Measurements from ENCODE around the gene FASTK.

- TF ChIP-seq POLR2A (IDR thresholded peaks at IDR 0.05) (no peak), EP300 (IDR thresholded peaks at IDR 0.05) (no peak)
- TF ChIP-seq, protein P1, sequence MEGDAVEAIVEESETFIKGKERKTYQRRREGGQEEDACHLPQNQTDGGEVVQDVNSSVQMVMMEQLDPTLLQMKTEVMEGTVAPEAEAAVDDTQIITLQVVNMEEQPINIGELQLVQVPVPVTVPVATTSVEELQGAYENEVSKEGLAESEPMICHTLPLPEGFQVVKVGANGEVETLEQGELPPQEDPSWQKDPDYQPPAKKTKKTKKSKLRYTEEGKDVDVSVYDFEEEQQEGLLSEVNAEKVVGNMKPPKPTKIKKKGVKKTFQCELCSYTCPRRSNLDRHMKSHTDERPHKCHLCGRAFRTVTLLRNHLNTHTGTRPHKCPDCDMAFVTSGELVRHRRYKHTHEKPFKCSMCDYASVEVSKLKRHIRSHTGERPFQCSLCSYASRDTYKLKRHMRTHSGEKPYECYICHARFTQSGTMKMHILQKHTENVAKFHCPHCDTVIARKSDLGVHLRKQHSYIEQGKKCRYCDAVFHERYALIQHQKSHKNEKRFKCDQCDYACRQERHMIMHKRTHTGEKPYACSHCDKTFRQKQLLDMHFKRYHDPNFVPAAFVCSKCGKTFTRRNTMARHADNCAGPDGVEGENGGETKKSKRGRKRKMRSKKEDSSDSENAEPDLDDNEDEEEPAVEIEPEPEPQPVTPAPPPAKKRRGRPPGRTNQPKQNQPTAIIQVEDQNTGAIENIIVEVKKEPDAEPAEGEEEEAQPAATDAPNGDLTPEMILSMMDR (IDR thresholded peaks at IDR 0.05) = no peak
These were observed 5.0 kb downstream of the FASTK start for GRCh38 chr7:151075662-151075971.
